GM18907 (cell line): ENCODE data around the gene CPNE4.

Experiments
- ATAC-seq: cut with Tn5 transposase; IDR thresholded peaks from one replicate; pipeline ENCODE4 v1.9.1; 2021; ENCODE audit warnings: mild to moderate bottlenecking, moderate library complexity; ENCODE audit not compliant: unreplicated experiment

Gene CPNE4

GRCh38 chr3:131883711-131884407 lies 151.0 kb downstream of the CPNE4 start:
- no peak for ATAC-seq

DNA sequence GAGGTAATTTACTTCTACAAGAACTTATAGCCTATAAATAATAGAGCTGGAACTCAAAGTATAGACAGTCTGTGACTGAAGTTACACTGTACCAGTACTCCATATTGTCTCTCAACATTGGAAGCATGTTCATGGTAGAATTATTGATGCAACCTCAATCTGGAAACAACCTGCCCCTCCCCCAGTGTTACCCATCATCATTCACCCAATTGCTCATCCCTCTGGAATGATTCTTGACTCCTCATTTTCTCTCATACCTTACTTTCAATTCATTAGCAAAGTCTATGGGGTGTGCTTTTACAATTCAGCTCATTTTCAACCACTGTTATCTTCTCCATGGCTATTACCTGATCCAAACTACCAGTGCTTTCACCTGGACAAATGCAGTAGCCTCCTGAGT lies 151.7 kb downstream of the CPNE4 start:
- no peak for ATAC-seq

GRCh38 chr3:131881777-131882176 lies 153.0 kb downstream of the CPNE4 start:
- ATAC-seq: no peak

DNA sequence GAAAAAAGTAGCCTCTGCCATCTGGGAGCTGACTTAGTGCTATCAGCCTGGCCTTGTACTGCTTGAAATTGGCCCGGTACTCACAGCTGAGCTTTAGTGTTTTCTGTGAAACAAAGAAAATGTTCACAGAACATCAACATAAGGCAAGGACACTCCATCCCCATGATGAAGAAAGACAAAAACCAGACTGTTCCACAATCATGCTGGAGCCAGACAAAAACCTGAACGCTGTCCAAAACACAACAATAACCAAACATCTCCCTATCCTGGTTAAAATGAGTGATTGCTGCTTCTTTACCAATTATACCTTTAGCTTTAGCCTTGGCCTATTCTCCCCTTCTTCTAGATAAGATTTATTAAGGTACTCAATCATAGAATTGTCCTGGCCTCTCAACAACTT lies 153.9 kb downstream of the CPNE4 start:
- ATAC-seq: no peak

- ATAC-seq: no peak
Measured at GRCh38 chr3:131868203-131868602, 166.6 kb downstream of the CPNE4 start.

DNA sequence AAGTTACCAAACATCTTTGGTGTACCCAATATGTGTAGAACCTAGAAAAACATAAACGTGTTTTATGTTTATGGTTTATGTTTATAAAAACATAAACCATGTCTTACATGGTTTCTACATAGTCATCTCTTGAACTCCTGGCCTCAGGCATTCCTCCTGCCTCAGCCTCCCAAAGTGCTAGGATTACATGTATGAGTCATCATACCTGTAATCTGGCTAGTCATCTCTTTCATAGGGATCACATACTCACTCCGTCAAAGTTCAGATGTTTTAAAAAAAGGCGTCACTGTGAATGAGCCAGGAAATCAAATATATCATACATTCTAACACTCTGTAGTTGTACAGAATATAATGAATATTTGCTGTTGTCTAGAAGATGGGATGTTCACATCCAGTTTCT lies 178.6 kb downstream of the CPNE4 start:
- ATAC-seq: no peak

- no peak for ATAC-seq
Measured at GRCh38 chr3:131850223-131850622, 184.6 kb downstream of the CPNE4 start.

DNA sequence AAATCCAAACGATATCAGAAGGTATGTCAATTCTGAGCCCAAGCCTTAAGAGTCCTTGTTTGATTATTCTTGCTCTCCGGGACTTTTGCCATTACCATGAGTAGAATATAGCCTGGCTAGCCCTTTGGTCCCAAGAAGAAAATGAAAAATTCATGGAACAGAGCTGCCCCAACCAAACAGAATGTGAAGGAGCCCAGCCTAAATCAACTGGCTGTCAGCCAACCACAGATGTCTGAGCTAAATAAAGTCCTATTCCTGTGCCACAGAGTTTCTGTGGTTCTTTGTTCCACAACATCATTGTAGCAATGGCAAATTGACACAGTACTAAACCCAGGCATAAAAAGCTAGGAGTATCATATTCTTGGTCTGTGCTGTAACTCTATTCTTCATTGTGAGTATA lies 185.2 kb downstream of the CPNE4 start:
- no peak for ATAC-seq

- ATAC-seq: no peak
Measured at GRCh38 chr3:131847966-131848510, 186.8 kb downstream of the CPNE4 start.

- no peak for ATAC-seq
Measured at GRCh38 chr3:131846296-131846924, 188.4 kb downstream of the CPNE4 start.

- no peak for ATAC-seq
Measured at GRCh38 chr3:131843174-131843573, 191.6 kb downstream of the CPNE4 start.

- ATAC-seq: no peak
Measured at GRCh38 chr3:131840156-131840797, 194.5 kb downstream of the CPNE4 start.

DNA sequence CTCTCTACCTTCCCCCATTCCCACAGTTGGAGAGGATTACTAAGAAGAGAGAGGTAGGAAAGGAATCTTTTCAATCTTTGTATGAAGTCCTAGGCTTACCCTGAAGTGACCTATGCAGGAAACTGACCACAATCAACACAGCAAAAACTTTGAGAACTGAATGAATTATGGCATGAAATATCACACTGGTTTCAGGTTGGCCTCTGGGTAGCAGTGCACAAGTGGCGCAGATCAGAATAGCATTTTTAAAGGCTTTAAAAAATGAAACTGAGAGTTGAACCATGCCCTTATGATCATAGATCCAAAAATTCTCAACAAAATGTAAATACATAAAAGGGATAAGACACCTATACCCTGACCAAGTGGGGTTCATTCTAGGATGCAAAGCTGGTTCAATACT lies 198.9 kb downstream of the CPNE4 start:
- no peak for ATAC-seq

DNA sequence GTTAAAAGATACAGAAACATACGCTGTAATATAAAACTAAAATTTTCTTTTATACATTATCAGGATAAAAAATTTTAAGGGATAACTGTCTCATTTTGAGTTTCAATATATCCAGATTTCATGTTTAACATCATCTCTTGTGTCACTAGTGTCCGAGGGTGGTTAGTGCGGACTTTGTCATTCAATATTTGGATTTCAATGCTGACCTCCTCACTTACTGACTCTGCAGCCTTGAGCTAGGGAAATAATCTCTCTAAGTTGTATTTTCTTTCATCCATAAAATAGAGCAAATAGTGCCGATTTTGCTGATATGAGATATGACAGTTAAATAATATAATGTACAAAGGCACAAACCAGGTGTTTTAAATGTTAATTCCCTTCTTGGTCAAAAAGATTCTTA lies 203.2 kb downstream of the CPNE4 start:
- no peak for ATAC-seq

DNA sequence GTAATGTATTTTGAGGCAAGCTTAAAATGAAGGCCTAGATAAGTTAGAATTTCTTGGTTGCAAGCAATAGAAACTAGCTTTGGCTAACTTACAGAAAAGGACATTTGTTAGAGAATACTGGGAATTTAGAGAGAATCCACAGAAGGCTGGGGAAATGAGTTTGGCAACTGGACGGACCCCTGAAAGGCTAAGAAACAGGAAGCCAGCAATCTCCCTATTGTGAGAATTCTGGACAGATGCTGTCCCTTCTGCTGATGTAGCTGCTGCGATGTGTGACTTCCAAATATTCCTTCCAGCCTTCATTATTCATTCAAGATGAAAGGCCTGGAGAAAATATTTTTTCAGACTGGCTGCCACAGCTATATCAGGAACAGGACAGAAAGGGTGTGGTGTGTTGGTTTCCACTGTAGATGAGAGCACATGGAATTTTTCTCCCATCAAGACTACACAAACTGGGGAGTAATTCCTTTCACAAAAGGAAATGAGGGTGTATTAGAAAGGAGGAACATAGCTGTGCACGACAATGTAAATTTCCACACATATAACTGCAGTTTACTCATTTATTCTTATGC lies 213.5 kb downstream of the CPNE4 start:
- ATAC-seq: no peak

DNA sequence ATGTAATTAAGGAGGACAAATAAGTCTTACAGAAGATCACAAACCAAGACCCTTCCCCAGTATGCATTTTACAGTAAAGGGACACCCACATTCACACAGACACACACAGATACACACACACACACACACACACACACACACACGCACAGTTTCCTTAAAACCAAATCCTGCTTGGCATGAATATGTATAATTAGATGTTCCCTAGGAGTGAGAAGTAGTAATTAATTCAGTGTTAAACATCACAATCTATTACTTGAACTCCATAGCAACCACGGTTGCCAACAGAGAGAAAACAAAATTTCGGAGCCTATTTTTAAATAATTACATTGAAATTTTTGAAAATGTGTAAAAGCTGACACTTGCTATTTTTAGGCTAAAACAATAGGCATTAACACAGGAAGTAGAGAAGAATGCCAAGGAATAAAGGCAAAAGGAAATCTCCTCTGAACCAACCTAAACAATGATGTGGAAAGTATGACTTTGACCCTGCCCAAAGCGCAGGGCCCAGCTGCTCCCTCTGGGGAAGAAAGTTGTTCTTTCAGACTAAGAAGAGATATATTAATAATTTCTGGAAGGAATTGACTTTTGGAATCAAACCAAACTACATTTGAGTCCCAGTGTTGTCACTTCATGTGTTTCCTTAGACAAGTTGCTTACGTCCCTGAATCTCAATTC lies 215.3 kb downstream of the CPNE4 start:
- no peak for ATAC-seq

- ATAC-seq: no peak
Measured at GRCh38 chr3:131812433-131812832, 222.4 kb downstream of the CPNE4 start.

GRCh38 chr3:131811481-131811880 lies 223.3 kb downstream of the CPNE4 start:
- no peak for ATAC-seq

GRCh38 chr3:131807822-131808221 lies 227.0 kb downstream of the CPNE4 start:
- ATAC-seq: no peak

DNA sequence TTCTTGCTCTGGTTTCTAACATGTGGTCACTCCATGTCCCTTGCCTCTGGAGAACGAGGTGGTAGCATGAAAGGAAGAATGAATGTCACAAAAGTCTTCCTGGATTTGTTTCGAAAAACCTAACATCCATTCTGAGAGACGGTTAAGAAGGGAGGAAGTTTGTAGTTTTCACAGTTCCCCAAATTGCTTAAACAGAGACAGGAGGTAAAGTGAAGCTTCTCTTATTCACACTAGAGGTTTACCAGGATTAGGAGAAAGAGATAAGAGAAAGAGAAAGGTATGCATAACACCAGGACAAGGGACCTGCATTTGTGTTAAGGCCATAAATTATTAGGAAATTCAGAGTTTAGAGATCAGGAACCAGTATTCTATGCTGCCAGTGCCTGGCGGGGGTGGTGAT lies 228.1 kb downstream of the CPNE4 start:
- ATAC-seq: no peak

DNA sequence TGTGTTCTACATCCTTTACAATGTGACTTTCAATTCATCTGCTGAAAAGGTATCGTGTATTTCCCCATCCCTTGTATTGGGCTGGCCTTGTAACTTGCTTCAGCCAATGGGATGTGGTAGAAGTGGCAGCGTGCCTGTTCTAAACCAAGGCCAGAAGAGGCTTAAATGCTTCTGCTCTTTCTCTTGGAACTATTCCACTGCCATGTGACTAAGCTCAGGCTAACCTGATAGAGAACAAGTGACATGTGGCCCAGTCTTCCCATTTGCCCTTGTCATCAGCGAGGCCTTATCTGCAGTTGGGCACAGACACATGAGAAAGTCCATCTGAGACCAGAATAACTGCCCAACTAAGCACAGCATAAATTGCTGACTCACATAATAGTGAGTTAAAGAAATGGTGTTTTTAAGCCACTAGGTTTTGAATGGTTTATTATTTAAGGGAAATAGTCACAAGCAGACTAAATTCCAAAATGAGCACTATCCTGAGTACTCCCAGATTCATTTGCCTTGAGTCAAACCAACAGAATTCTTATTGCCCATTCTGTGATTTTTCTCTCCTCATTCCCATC lies 230.2 kb downstream of the CPNE4 start:
- no peak for ATAC-seq
